K562 (cell line): ENCODE results near the gene TEX54. TPM values are rescaled to one million over a fixed set of nuclear protein-coding genes. Genes with fewer than 3 reads are reported as not detected.
A peak's percentile ranks its signal among the peaks of the same experiment; 100 is the strongest.

ENCODE experiments used
- BACH1 ChIP-seq: fragments of 200-800 bp; sonication (Bioruptor generic); IDR thresholded peaks from 2 replicates; pipeline ENCODE4 v1.6.1; 2016; ENCODE audit warnings: missing genetic modification characterization, missing compliant biosample characterization
- BRD9 ChIP-seq: fragments of 450-650 bp; IDR thresholded peaks from 2 replicates; pipeline ENCODE4 v1.6.1; 2018; ENCODE audit warnings: low read depth; ENCODE audit not compliant: partially characterized antibody
- CEBPZ ChIP-seq: fragments of 150-350 bp; IDR thresholded peaks from 2 replicates; pipeline ENCODE4 v1.6.1; 2014; ENCODE audit warnings: low read depth, mild to moderate bottlenecking, low read length, borderline replicate concordance
- FOXM1 ChIP-seq, 2 experiments: fragments of 450-650 bp in 1 of 2; sonication (generic) in 1 of 2; formaldehyde crosslinking in 1 of 2; IDR thresholded peaks; 2 replicates each; pipeline versions ENCODE4 v1.6.1 to v1.9.0; 2017 to 2022; ENCODE audit warnings: low read depth in 2 of 2, mild to moderate bottlenecking in 2 of 2, missing genetic modification reagents in 1 of 2, moderate library complexity in 1 of 2
- PHF8 ChIP-seq: fragments of 200-600 bp; sonication (generic); IDR thresholded peaks from 2 replicates; pipeline ENCODE4 v1.6.1; 2012; ENCODE audit warnings: mixed run types, mild to moderate bottlenecking, inconsistent platforms, low read length, moderate library complexity, borderline replicate concordance
- PRDM10 ChIP-seq: fragments of 450-650 bp; IDR thresholded peaks from 2 replicates; pipeline ENCODE4 v1.6.1; 2018; ENCODE audit not compliant: partially characterized antibody
- RFX7 ChIP-seq: fragments of 250-450 bp; sonication (Bioruptor Pico); IDR thresholded peaks from 2 replicates; pipeline ENCODE4 v1.5.1; 2021; ENCODE audit warnings: mild to moderate bottlenecking
- SOX6 ChIP-seq: fragments of 450-650 bp; IDR thresholded peaks from 2 replicates; pipeline ENCODE4 v1.6.1; 2014; ENCODE audit warnings: mild to moderate bottlenecking
- TSHZ1 ChIP-seq: fragments of 250-450 bp; sonication (Bioruptor Pico); IDR thresholded peaks from 2 replicates; pipeline ENCODE4 v1.4.0; 2020; ENCODE audit warnings: mild to moderate bottlenecking, moderate library complexity
- ZBED1 ChIP-seq: IDR thresholded peaks from 2 replicates; pipeline ENCODE4 v1.6.1; 2014
- ZFP91 ChIP-seq: sonication (generic); formaldehyde crosslinking; IDR thresholded peaks from 2 replicates; pipeline ENCODE4 v1.8.0; 2022; ENCODE audit warnings: mild to moderate bottlenecking, missing genetic modification reagents
- polyA plus RNA-seq, 8 experiments: library from polyadenylated mRNA; depleted of rRNA in 4 of 8; stranded (reverse) in 5 of 8; unstranded in 3 of 8; fragments of >200 nt; fragmentation: Nextera tagmentation in 2 of 8; fragmentation: Illumina TruSeq in 1 of 8; extraction: Ambion mirVana in 2 of 8; extraction: Trizol in 1 of 8; gene quantifications; 2 replicates each; pipeline versions ENCODE4 v1.2.1 to v1.2.3, GENCODE V29; 2011 to 2014; ENCODE audit warnings: inconsistent platforms in 1 of 8, missing spikeins in 1 of 8
- total RNA-seq, 7 experiments: library from RNA; depleted of rRNA in 6 of 7; stranded (reverse); fragments of >200 nt in 6 of 7; fragmentation: Illumina TruSeq in 2 of 7; extraction: Trizol in 2 of 7; gene quantifications; 2 replicates each; pipeline versions ENCODE4 v1.2.1 to v1.2.3, GENCODE V29; 2011 to 2021; ENCODE audit warnings: low replicate concordance in 1 of 7

TEX54 gene
- total and polyA plus RNA-seq, 9 of the 15 experiments (the other 6 are each of a cell fraction or from before 2014, with no cell fraction given), result not detected

GRCh38 chr11:62791501-62792201 is 41.0 kb downstream of the TEX54 start, which contains the start of gene TMEM223 (continued):
- TF ChIP-seq TSHZ1 (CRISPR knock-in tag), result no peak
- TF ChIP-seq RFX7 (CRISPR knock-in tag), result no peak
- TF ChIP-seq ZFP91, result no peak
- peak; percentile 94 for TF ChIP-seq PHF8
- no peak for TF ChIP-seq BACH1
- TF ChIP-seq CEBPZ, result no peak
- no peak for TF ChIP-seq SOX6
- TF ChIP-seq FOXM1 (IDR thresholded peaks at IDR 0.05; ENCODE audit: low read depth), result no peak
- TF ChIP-seq FOXM1 (CRISPR knock-in tag; IDR thresholded peaks at IDR 0.05; ENCODE audit: low read depth), result no peak
- no peak for TF ChIP-seq PRDM10
- TF ChIP-seq ZBED1, result no peak
- no peak for TF ChIP-seq BRD9
